Measurements from ENCODE around the gene CBX7.

CBX7 gene

DNA sequence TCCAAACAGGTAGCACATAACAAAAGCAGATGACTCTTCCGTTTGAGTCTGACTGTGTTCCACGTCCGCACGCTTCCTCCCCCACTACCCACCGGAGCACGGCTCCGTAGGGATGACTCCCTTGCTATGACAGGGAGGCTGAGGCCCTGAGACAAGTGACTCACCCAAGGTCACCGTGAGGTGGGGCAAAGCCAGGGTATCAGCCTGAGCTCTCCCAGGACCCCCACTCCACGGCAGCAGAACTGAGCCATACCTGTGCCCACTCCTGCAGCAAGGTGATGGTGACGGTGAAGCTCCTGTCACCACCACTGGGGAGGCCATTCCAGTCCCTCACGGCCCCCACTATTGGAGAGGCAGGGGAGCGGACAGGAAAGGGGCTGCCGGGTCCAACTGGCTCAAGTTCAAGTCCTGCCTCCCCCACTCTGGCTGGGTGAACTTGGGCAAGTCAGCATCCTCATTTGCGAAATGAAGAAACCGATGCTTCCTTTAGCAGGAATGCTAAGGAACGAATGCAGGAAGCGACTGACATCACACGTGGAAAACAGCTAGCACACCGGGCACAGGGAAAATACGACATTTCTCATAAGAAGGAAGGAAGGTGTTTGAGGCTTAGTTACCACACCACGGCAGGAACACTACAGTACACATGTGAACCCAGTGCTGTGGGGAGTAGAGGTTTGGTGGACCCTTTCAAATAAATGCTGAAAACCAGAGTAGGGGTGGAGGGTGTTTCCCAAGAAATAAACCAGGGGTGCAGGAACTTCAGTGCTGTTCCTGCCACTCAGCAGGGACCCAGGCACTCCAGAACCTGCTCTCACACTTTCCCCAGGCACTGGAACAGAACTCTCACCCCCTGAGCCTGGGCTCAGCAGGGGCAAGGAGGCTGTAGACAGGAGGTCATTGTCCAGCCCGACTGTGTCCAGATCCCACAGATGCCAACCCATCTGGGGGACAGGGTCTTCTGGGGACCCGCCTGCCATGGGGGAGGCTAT lies 32.4 kb upstream of the CBX7 start:
- DNase-seq (ENCODE audit: extremely low read depth, insufficient read length) = no peak

DNA sequence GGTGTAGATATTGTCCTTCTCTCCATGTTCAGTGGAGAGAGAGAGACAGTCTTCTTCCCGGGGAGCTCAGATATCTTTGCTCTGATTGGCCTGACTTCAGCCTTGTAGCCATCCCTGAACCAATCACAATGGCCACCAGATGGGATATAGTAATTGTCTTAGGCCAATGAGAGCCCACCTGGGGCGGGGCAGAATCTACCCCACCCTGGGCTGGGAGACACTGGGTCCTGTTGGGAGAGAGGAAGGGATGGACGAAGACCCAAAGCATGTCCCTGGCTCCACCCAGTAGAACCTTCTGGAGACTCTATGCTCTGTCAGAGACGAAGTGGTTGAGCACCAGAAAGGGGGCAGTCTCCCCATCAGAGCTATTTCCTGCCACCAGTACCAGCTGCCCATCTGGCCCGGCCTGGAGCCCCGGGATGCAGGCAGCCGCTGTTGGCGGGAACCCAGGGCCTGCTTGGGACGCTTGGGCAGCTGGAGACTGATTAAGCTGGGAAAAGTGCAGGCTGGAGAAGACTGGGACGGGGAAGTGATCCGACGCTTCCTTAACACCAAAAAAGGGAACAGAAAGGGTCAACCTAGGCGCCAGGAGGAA lies 31.6 kb upstream of the CBX7 start:
- Histone ChIP-seq H3K36me3 (ENCODE audit: control insufficient read depth, insufficient read depth, low read length) (no peaks in the 10 kb centered on the region), H3K27me3 (replicated peaks; ENCODE audit: control insufficient read depth, insufficient read depth, low read length) (no peaks in the 10 kb centered on the region), H3K4me3 (replicated peaks; ENCODE audit: low read depth, low read length) (no peak overlapping the region)
- TF ChIP-seq CTCF (IDR thresholded peaks at IDR 0.05; ENCODE audit: insufficient read depth, low read length, poor library complexity, severe bottlenecking) = no peak
- no peak for DNase-seq (ENCODE audit: extremely low read depth, insufficient read length)

More for the DNA sequence above, 32.4 kb upstream of the CBX7 start:
- Histone ChIP-seq H3K4me3 (replicated peaks; ENCODE audit: low read depth, low read length) (no peak overlapping the region), H3K36me3 (ENCODE audit: control insufficient read depth, insufficient read depth, low read length) (no peaks in the 10 kb centered on the region), H3K27me3 (replicated peaks; ENCODE audit: control insufficient read depth, insufficient read depth, low read length) (no peaks in the 10 kb centered on the region)
- no peak for TF ChIP-seq CTCF (IDR thresholded peaks at IDR 0.05; ENCODE audit: insufficient read depth, low read length, poor library complexity, severe bottlenecking)

GRCh38 chr22:39182478-39183030 lies 30.1 kb upstream of the CBX7 start:
- no peak for DNase-seq (ENCODE audit: extremely low read depth, insufficient read length)
- no peak for TF ChIP-seq CTCF (IDR thresholded peaks at IDR 0.05; ENCODE audit: insufficient read depth, low read length, poor library complexity, severe bottlenecking)
- Histone ChIP-seq H3K36me3 (ENCODE audit: control insufficient read depth, insufficient read depth, low read length) (no peaks in the 10 kb centered on the region), H3K4me3 (replicated peaks; ENCODE audit: low read depth, low read length) (no peak overlapping the region), H3K27me3 (replicated peaks; ENCODE audit: control insufficient read depth, insufficient read depth, low read length) (no peaks in the 10 kb centered on the region)

- TF ChIP-seq CTCF (IDR thresholded peaks at IDR 0.05; ENCODE audit: insufficient read depth, low read length, poor library complexity, severe bottlenecking) = no peak
- Histone ChIP-seq H3K36me3 (ENCODE audit: control insufficient read depth, insufficient read depth, low read length) (no peaks in the 10 kb centered on the region), H3K27me3 (replicated peaks; ENCODE audit: control insufficient read depth, insufficient read depth, low read length) (no peaks in the 10 kb centered on the region), H3K4me3 (replicated peaks; ENCODE audit: low read depth, low read length) (no peak overlapping the region)
- DNase-seq (ENCODE audit: extremely low read depth, insufficient read length) = no peak
These were observed 29.3 kb upstream of the CBX7 start for GRCh38 chr22:39181778-39182177.

- no peak overlapping the region for H3K4me3 ChIP-seq (replicated peaks; ENCODE audit: low read depth, low read length)
These were observed 28.9 kb upstream of the CBX7 start for GRCh38 chr22:39181356-39181755.

More at GRCh38 chr22:39181356-39181755, 28.9 kb upstream of the CBX7 start:
- no peak for DNase-seq (ENCODE audit: extremely low read depth, insufficient read length)
- no peaks in the 10 kb centered on the region for H3K27me3 ChIP-seq (replicated peaks; ENCODE audit: control insufficient read depth, insufficient read depth, low read length)
- TF ChIP-seq CTCF (IDR thresholded peaks at IDR 0.05; ENCODE audit: insufficient read depth, low read length, poor library complexity, severe bottlenecking) = no peak
- no peaks in the 10 kb centered on the region for H3K36me3 ChIP-seq (ENCODE audit: control insufficient read depth, insufficient read depth, low read length)
